SK-N-SH (cell line): Measurements from ENCODE around the gene GUCA1A. TPM values are rescaled to one million over a fixed set of nuclear protein-coding genes. Genes with fewer than 3 reads are reported as not detected.
A peak's percentile ranks its signal among the peaks of the same experiment; 100 is the strongest.

ENCODE experiments used
- CTCF ChIA-PET: fragments of 300-600, 350-600 bp; formaldehyde crosslinking; extraction: SDS; loops from one replicate; lab custom pipeline; 2021; lab: Yijun Ruan, JAX
- POLR2A ChIA-PET: fragments of 350-600 bp; sonication (Branson Sonifier 250); formaldehyde crosslinking; extraction: SDS; loops from one replicate; lab custom pipeline; 2020; ENCODE audit warnings: antibody characterized with exemption, inconsistent platforms; lab: Yijun Ruan, JAX
- DNase-seq: peaks from one replicate; pipeline ENCODE4 v3.0.0; 2012
- H2AFZ ChIP-seq: fragments of 200-600 bp; sonication (generic); 2 replicates; pipeline ENCODE4 v1.8.1; 2016; ENCODE audit warnings: antibody characterized with exemption, mild to moderate bottlenecking, low read depth
- H3F3A ChIP-seq: fragments of 200-600 bp; sonication (generic); replicated peaks from 2 replicates; pipeline ENCODE3; 2016; ENCODE audit warnings: antibody characterized with exemption, mild to moderate bottlenecking; ENCODE audit not compliant: insufficient read depth
- H3K27ac ChIP-seq, 2 experiments: fragments of 200-500 bp in 1 of 2; fragments of 200-600 bp in 1 of 2; sonication (Bioruptor generic) in 1 of 2; sonication (generic), shearing (Covaris generic) in 1 of 2; 2 replicates each; pipeline versions ENCODE4 v1.5.1 to v1.6.1; 2014 to 2016; ENCODE audit warnings: low read depth in 2 of 2, inconsistent platforms in 1 of 2, low read length in 1 of 2, mild to moderate bottlenecking in 1 of 2, mixed read lengths in 1 of 2
- H3K27me3 ChIP-seq: fragments of 200-600 bp; sonication (generic), shearing (Covaris generic); 2 replicates; pipeline ENCODE4 v1.6.1; 2016; ENCODE audit warnings: mixed run types; ENCODE audit not compliant: insufficient read depth
- H3K36me3 ChIP-seq, 2 experiments: fragments of 200-500 bp in 1 of 2; fragments of 200-600 bp in 1 of 2; sonication (Bioruptor generic) in 1 of 2; sonication (generic) in 1 of 2; replicated peaks in 1 of 2; 2 replicates each; pipeline versions ENCODE3 to v1.5.1; 2014 to 2016; ENCODE audit warnings: low read length in 1 of 2, mild to moderate bottlenecking in 1 of 2; ENCODE audit not compliant: insufficient read depth in 2 of 2, control insufficient read depth in 1 of 2
- H3K4me1 ChIP-seq, 2 experiments: fragments of 200-500 bp in 1 of 2; fragments of 200-600 bp in 1 of 2; sonication (Bioruptor generic) in 1 of 2; sonication (generic), shearing (Covaris generic) in 1 of 2; 2 replicates each; pipeline versions ENCODE4 v1.5.1 to v1.6.1; 2014 to 2016; ENCODE audit warnings: low read depth in 1 of 2, low read length in 1 of 2, mixed run types in 1 of 2; ENCODE audit not compliant: insufficient read depth in 2 of 2, control insufficient read depth in 1 of 2
- H3K4me2 ChIP-seq: fragments of 200-600 bp; sonication (generic), shearing (Covaris generic); 2 replicates; pipeline ENCODE4 v1.6.1; 2017; ENCODE audit warnings: mixed run types
- H3K4me3 ChIP-seq, 2 experiments: fragments of 200-500 bp in 1 of 2; fragments of 200-600 bp in 1 of 2; sonication (Bioruptor generic) in 1 of 2; sonication (generic), shearing (Covaris generic) in 1 of 2; 2 replicates each; pipeline versions ENCODE4 v1.5.1 to v1.8.1; 2014 to 2016; ENCODE audit warnings: low read depth in 2 of 2, inconsistent platforms in 1 of 2, low read length in 1 of 2, mild to moderate bottlenecking in 1 of 2, mixed read lengths in 1 of 2, moderate library complexity in 1 of 2
- H3K79me2 ChIP-seq: fragments of 200-600 bp; sonication (generic); 2 replicates; pipeline ENCODE4 v1.8.1; 2017; ENCODE audit warnings: mild to moderate bottlenecking; ENCODE audit not compliant: insufficient read depth
- H3K9ac ChIP-seq: fragments of 200-600 bp; sonication (generic); 2 replicates; pipeline ENCODE4 v1.6.1; 2017; ENCODE audit warnings: mixed run types
- H3K9me2 ChIP-seq: fragments of 200-600 bp; sonication (generic); 2 replicates; pipeline ENCODE4 v1.6.1; 2017; ENCODE audit warnings: mixed run types
- H3K9me3 ChIP-seq: fragments of 200-600 bp; sonication (generic); 2 replicates; pipeline ENCODE4 v1.6.1; 2017; ENCODE audit warnings: mixed run types, mild to moderate bottlenecking, moderate library complexity
- H4K20me1 ChIP-seq: fragments of 200-600 bp; sonication (generic); 2 replicates; pipeline ENCODE4 v1.6.1; 2017; ENCODE audit warnings: mild to moderate bottlenecking, mixed run types; ENCODE audit not compliant: insufficient read depth
- CTCF ChIP-seq: fragments of 200-600 bp; sonication (generic); IDR thresholded peaks from 2 replicates; pipeline ENCODE4 v1.6.1; 2017; ENCODE audit warnings: antibody characterized with exemption, mild to moderate bottlenecking, moderate library complexity
- ELF1 ChIP-seq: IDR thresholded peaks from 2 replicates; pipeline ENCODE4 v1.4.0; 2012
- EP300 ChIP-seq, 2 experiments: IDR thresholded peaks; 2 replicates each; pipeline versions ENCODE4 v1.4.0 to v1.6.1; 2012; ENCODE audit warnings: borderline replicate concordance in 1 of 2, low read depth in 1 of 2, low read length in 1 of 2
- EZH2phosphoT487 ChIP-seq: fragments of 200-600 bp; sonication (generic); IDR thresholded peaks from 2 replicates; pipeline ENCODE4 v1.6.1; 2017; ENCODE audit warnings: low read depth, mixed run types, mild to moderate bottlenecking, antibody characterized with exemption, moderate library complexity, borderline replicate concordance
- FOSL2 ChIP-seq: IDR thresholded peaks from 2 replicates; pipeline ENCODE4 v1.4.0; 2012; ENCODE audit warnings: low read depth, mild to moderate bottlenecking, moderate library complexity, borderline replicate concordance
- FOXM1 ChIP-seq: IDR thresholded peaks from 2 replicates; pipeline ENCODE4 v1.4.0; 2012; ENCODE audit warnings: low read depth, mild to moderate bottlenecking
- GATA2 ChIP-seq: sonication (generic); formaldehyde crosslinking; IDR thresholded peaks from 2 replicates; pipeline ENCODE4 v1.5.0; 2020; ENCODE audit warnings: mild to moderate bottlenecking, missing genetic modification reagents
- IRF3 ChIP-seq: fragments of 150-350 bp; IDR thresholded peaks from 2 replicates; pipeline ENCODE4 v1.6.1; 2016; ENCODE audit warnings: mild to moderate bottlenecking, low read depth, low read length
- JUND ChIP-seq: IDR thresholded peaks from 2 replicates; pipeline ENCODE4 v1.4.0; 2012
- MEF2A ChIP-seq: IDR thresholded peaks from 2 replicates; pipeline ENCODE4 v1.4.0; 2012; ENCODE audit warnings: low read depth, borderline replicate concordance
- NRF1 ChIP-seq: IDR thresholded peaks from 2 replicates; pipeline ENCODE4 v1.6.1; 2012; ENCODE audit warnings: low read depth, mild to moderate bottlenecking, low read length
- RAD21 ChIP-seq: IDR thresholded peaks from 2 replicates; pipeline ENCODE4 v1.6.1; 2012; ENCODE audit warnings: mild to moderate bottlenecking, low read length
- RFX5 ChIP-seq: IDR thresholded peaks from 2 replicates; pipeline ENCODE4 v1.6.1; 2012; ENCODE audit warnings: mild to moderate bottlenecking, improper control_type of control experiment, low read length
- SIN3A ChIP-seq: IDR thresholded peaks from 2 replicates; pipeline ENCODE4 v1.6.1; 2012; ENCODE audit warnings: low read depth, mild to moderate bottlenecking, low read length, moderate library complexity, borderline replicate concordance
- TAF1 ChIP-seq: IDR thresholded peaks from 2 replicates; pipeline ENCODE4 v1.6.1; 2012; ENCODE audit warnings: low read depth, mild to moderate bottlenecking, low read length, moderate library complexity, borderline replicate concordance
- TEAD4 ChIP-seq: IDR thresholded peaks from 2 replicates; pipeline ENCODE4 v1.4.0; 2012; ENCODE audit warnings: mild to moderate bottlenecking, borderline replicate concordance; ENCODE audit not compliant: insufficient read depth
- USF2 ChIP-seq: fragments of 150-350 bp; IDR thresholded peaks from 2 replicates; pipeline ENCODE4 v1.6.1; 2017; ENCODE audit warnings: antibody characterized with exemption, low read length, low read depth, borderline replicate concordance
- WGBS: methylation state at CpG from one replicate; pipeline ENCODE4 v1.1.6; 2017; ENCODE audit warnings: low lambda C conversion rate; 5-methylcytosine and 5-hydroxymethylcytosine counted together
- polyA plus RNA-seq, 3 experiments: library from polyadenylated mRNA; depleted of rRNA; stranded (reverse); fragments of >200 nt; gene quantifications; 2 replicates each; pipeline ENCODE4 v1.2.3, GENCODE V29; 2012

Gene GUCA1A
- polyA plus RNA-seq, 1 of the 3 experiments (the other 2 are of a cell fraction) = 0.77 TPM

- no peak for TF ChIP-seq GATA2 (CRISPR knock-in tag)
- TF ChIP-seq EZH2phosphoT487 = no peak
- no peak for TF ChIP-seq CTCF
- no peak for TF ChIP-seq MEF2A
- no peak for TF ChIP-seq FOSL2
- no peak for TF ChIP-seq EP300 (IDR thresholded peaks at IDR 0.05; ENCODE audit: borderline replicate concordance in 1 of 2, low read depth in 1 of 2, low read length in 1 of 2)
- no peak for TF ChIP-seq FOXM1
- TF ChIP-seq, all 33 proteins: peak for 0
These were observed 1.2 kb upstream of the GUCA1A start (continued) for GRCh38 chr6:42171813-42172581.

- Histone ChIP-seq H3K36me3 (no peaks in the 10 kb centered on the region), H3K9ac (no peak overlapping the region), H3K27me3 (no peaks in the 10 kb centered on the region), H3K79me2 (no peaks in the 10 kb centered on the region), H3K9me2 (no peaks in the 10 kb centered on the region), H3F3A (peaks cover 3% of the 10 kb centered on the region), H2AFZ (no peak overlapping the region), H3K4me1 (peaks cover 0 to 13% of the 10 kb centered on the region in 2 experiments; a peak in 1 of 4 replicates), H4K20me1 (no peaks in the 10 kb centered on the region), H3K27ac (no peak overlapping the region), H3K9me3 (no peaks in the 10 kb centered on the region), H3K4me2 (no peak overlapping the region), H3K4me3 (no peak overlapping the region)
- DNase-seq = no peak
- ChIA-PET POLR2A (no interaction called here), CTCF (interaction anchor here (1.0 kb wide), 1 partner anchor 132 kb away, joined by 3 read pairs; no protein-coding TSS in a partner anchor)
- 94% methylated on average over 5 of the region's 5 CpGs for WGBS
- TF ChIP-seq TAF1 = no peak
- TF ChIP-seq CTCF = peak; percentile 31
These were observed 2.7 kb downstream of the GUCA1A start for GRCh38 chr6:42175860-42176259.

GRCh38 chr6:42176981-42177380 lies 3.8 kb downstream of the GUCA1A start:
- Histone ChIP-seq H3K79me2 (no peaks in the 10 kb centered on the region), H3K9me2 (no peaks in the 10 kb centered on the region), H3K9ac (no peak overlapping the region), H3K4me2 (no peak overlapping the region), H3K27ac (no peak overlapping the region), H3F3A (peaks cover 3% of the 10 kb centered on the region), H3K4me3 (no peak overlapping the region), H2AFZ (no peak overlapping the region), H4K20me1 (no peaks in the 10 kb centered on the region), H3K9me3 (no peaks in the 10 kb centered on the region), H3K36me3 (no peaks in the 10 kb centered on the region), H3K4me1 (peaks cover 0 to 13% of the 10 kb centered on the region in 2 experiments; a peak in 1 of 4 replicates)
- CTCF ChIA-PET = interaction anchor here (1.0 to 3.2 kb wide), 4 partner anchors 9 to 102 kb away, joined by 3 to 25 read pairs (median 3); no protein-coding TSS in a partner anchor
- DNase-seq = no peak
- POLR2A ChIA-PET = no interaction called here
- TF ChIP-seq SIN3A = no peak
- no peak for TF ChIP-seq NRF1
- no peak for TF ChIP-seq TEAD4
- no peak for TF ChIP-seq EP300 (IDR thresholded peaks at IDR 0.05; ENCODE audit: borderline replicate concordance in 1 of 2, low read depth in 1 of 2, low read length in 1 of 2)
- no peak for TF ChIP-seq GATA2 (CRISPR knock-in tag)
- TF ChIP-seq RAD21 = no peak
- no peak for TF ChIP-seq IRF3
- TF ChIP-seq RFX5 = no peak
- TF ChIP-seq USF2 = no peak
- TF ChIP-seq JUND = no peak
- TF ChIP-seq ELF1 = no peak
- TF ChIP-seq, all 33 proteins: peak for 0
- no peaks in the 10 kb centered on the region for H3K27me3 ChIP-seq
